HepG2 (cell line): ENCODE data around the gene EPN2. TPM values are rescaled to one million over a fixed set of nuclear protein-coding genes. Genes with fewer than 3 reads are reported as not detected.

Experiments used
- ATAC-seq: fragments of 200-7000 bp; cut with Tn5 transposase; 3 replicates; pipeline ENCODE4 v1.9.1; 2020; ENCODE audit warnings: mild to moderate bottlenecking, moderate library complexity
- BruUV-seq: library from RNA; stranded (reverse); fragments of 400-500 nt; replicated peaks from 2 replicates; lab custom pipeline; 2021; lab: Mats Ljungman, UMichigan
- CTCF ChIA-PET: fragments of 300-600 bp; formaldehyde crosslinking; extraction: SDS; loops from one replicate; lab custom pipeline; 2021; ENCODE audit warnings: low total read pairs, inconsistent platforms, low intra/inter-chr PET ratio; lab: Yijun Ruan, JAX
- POLR2A ChIA-PET: fragments of 350-600 bp; sonication (Branson Sonifier 250); formaldehyde crosslinking; loops from one replicate; lab custom pipeline; 2020; ENCODE audit warnings: antibody characterized with exemption, inconsistent platforms; lab: Yijun Ruan, JAX
- DNase-seq: peaks from one replicate; pipeline ENCODE4 v3.0.0-alpha.2; 2015; ENCODE audit warnings: low spot score
- FAIRE-seq: peaks from 3 replicates; lab custom pipeline; 2011; peaks lifted over from hg19 to GRCh38; lab: Jason Lieb, UNC
- H2AFZ ChIP-seq: one replicate; pipeline ENCODE4 v1.6.1; 2011; ENCODE audit warnings: low read length, inconsistent platforms
- H3K27ac ChIP-seq: fragments of 300-600 bp; 3 replicates; pipeline ENCODE4 v1.8.0; 2011; ENCODE audit warnings: mixed run types, mild to moderate bottlenecking, mixed read lengths, low read length, inconsistent platforms; ENCODE audit not compliant: insufficient read depth; ENCODE audit errors: extremely low read length
- H3K27me3 ChIP-seq, 2 experiments: fragments of 200-600 bp in 1 of 2; 2 replicates in 1 of 2; 3 replicates in 1 of 2; pipeline versions ENCODE4 v1.6.0 to v1.8.0; 2011; ENCODE audit warnings: low read length in 2 of 2, mild to moderate bottlenecking in 2 of 2, moderate library complexity in 2 of 2, inconsistent platforms in 1 of 2; ENCODE audit not compliant: insufficient read depth in 2 of 2, control insufficient read depth in 1 of 2
- H3K36me3 ChIP-seq, 2 experiments: fragments of 200-600 bp in 1 of 2; replicated peaks in 1 of 2; 2 replicates in 1 of 2; 3 replicates in 1 of 2; pipeline versions ENCODE4 v1.5.1 to v1.8.0; 2011; ENCODE audit warnings: low read length in 2 of 2, inconsistent platforms in 1 of 2; ENCODE audit not compliant: insufficient read depth in 2 of 2, control insufficient read depth in 1 of 2
- H3K4me1 ChIP-seq: 2 replicates; pipeline ENCODE4 v1.5.1; 2012; ENCODE audit warnings: low read length, inconsistent platforms; ENCODE audit not compliant: insufficient read depth
- H3K4me2 ChIP-seq: 2 replicates; pipeline ENCODE4 v1.6.0; 2011; ENCODE audit warnings: low read depth, low read length, inconsistent platforms
- H3K4me3 ChIP-seq, 3 experiments: fragments of 200-600 bp in 1 of 3; sonication (generic), shearing (Covaris generic) in 1 of 3; replicated peaks in 1 of 3; 2 replicates each; pipeline ENCODE4 v1.5.1; 2011 to 2016; ENCODE audit warnings: low read length in 3 of 3, inconsistent platforms in 2 of 3, low read depth in 2 of 3, mild to moderate bottlenecking in 2 of 3, control low read depth in 1 of 3, mixed read lengths in 1 of 3; ENCODE audit not compliant: insufficient read depth in 1 of 3
- H3K79me2 ChIP-seq: one replicate; pipeline ENCODE4 v1.6.1; 2011; ENCODE audit warnings: low read length, inconsistent platforms; ENCODE audit not compliant: insufficient read depth
- H3K9ac ChIP-seq: 2 replicates; pipeline ENCODE4 v1.6.0; 2011; ENCODE audit warnings: mild to moderate bottlenecking, low read depth, low read length, inconsistent platforms; ENCODE audit not compliant: insufficient read depth
- H3K9me3 ChIP-seq: 2 replicates; pipeline ENCODE4 v1.5.1; 2012; ENCODE audit warnings: mild to moderate bottlenecking, low read length
- H4K20me1 ChIP-seq: 2 replicates; pipeline ENCODE4 v1.6.0; 2011; ENCODE audit warnings: inconsistent platforms, mild to moderate bottlenecking, low read length, moderate library complexity; ENCODE audit not compliant: insufficient read depth
- CBX1 ChIP-seq: IDR thresholded peaks from one replicate; pipeline ENCODE4 v1.6.1; 2016; ENCODE audit warnings: antibody characterized with exemption, low read depth
- CHD2 ChIP-seq: IDR thresholded peaks from 2 replicates; pipeline ENCODE4 v1.6.1; 2011; ENCODE audit warnings: low read depth, low read length, improper control_type of control experiment
- DNMT3B ChIP-seq: conservative IDR thresholded peaks from 2 replicates; pipeline ENCODE4 v1.6.1; 2016; ENCODE audit warnings: missing biosample characterization, control low read depth
- FOXC1 ChIP-seq: sonication (generic); formaldehyde crosslinking; IDR thresholded peaks from 2 replicates; pipeline ENCODE4 v1.8.0; 2022; ENCODE audit warnings: mild to moderate bottlenecking, missing genetic modification reagents, borderline replicate concordance
- HMGA1 ChIP-seq: sonication (generic); formaldehyde crosslinking; conservative IDR thresholded peaks from 2 replicates; pipeline ENCODE4 v1.4.0; 2020; ENCODE audit warnings: missing genetic modification reagents
- JARID2 ChIP-seq: sonication (generic); formaldehyde crosslinking; IDR thresholded peaks from 2 replicates; pipeline ENCODE4 v1.8.1; 2023; ENCODE audit warnings: missing genetic modification reagents, inconsistent platforms; ENCODE audit not compliant: insufficient replicate concordance
- KAT2B ChIP-seq: fragments of 150-350 bp; IDR thresholded peaks from 2 replicates; pipeline ENCODE4 v1.6.1; 2014; ENCODE audit warnings: low read depth, low read length, borderline replicate concordance
- MEIS1 ChIP-seq: sonication (generic); formaldehyde crosslinking; IDR thresholded peaks from 2 replicates; pipeline ENCODE4 v1.9.0; 2021; ENCODE audit warnings: mild to moderate bottlenecking, missing genetic modification reagents, moderate library complexity, borderline replicate concordance
- RFXAP ChIP-seq: sonication (generic); formaldehyde crosslinking; IDR thresholded peaks from 2 replicates; pipeline ENCODE4 v1.4.0; 2020; ENCODE audit warnings: missing genetic modification reagents, borderline replicate concordance
- ZFP91 ChIP-seq: sonication (generic); formaldehyde crosslinking; IDR thresholded peaks from 2 replicates; pipeline ENCODE4 v1.9.0; 2022; ENCODE audit warnings: missing genetic modification reagents, mild to moderate bottlenecking, borderline replicate concordance
- ZNF33A ChIP-seq: sonication (generic); formaldehyde crosslinking; IDR thresholded peaks from 2 replicates; pipeline ENCODE4 v1.5.1; 2020; ENCODE audit warnings: missing genetic modification reagents, mild to moderate bottlenecking, moderate library complexity, borderline replicate concordance
- ZNF501 ChIP-seq: sonication (generic); formaldehyde crosslinking; IDR thresholded peaks from 2 replicates; pipeline ENCODE4 v1.5.1; 2020; ENCODE audit warnings: mild to moderate bottlenecking, moderate library complexity, missing genetic modification reagents
- ZNF691 ChIP-seq: sonication (generic); formaldehyde crosslinking; IDR thresholded peaks from 2 replicates; pipeline ENCODE4 v1.4.0; 2020; ENCODE audit warnings: missing genetic modification reagents, low read depth, mild to moderate bottlenecking, borderline replicate concordance
- WGBS: methylation state at CpG from one replicate; pipeline ENCODE4 v1.1.6; 2017; ENCODE audit warnings: low lambda C conversion rate; 5-methylcytosine and 5-hydroxymethylcytosine counted together
- in situ Hi-C: cut with HindIII; loops from 2 replicates; pipeline ENCODE4 v1.10.0; 2017; ENCODE audit warnings: low pct_unique_long_range_greater_than_20kb; ENCODE audit not compliant: extremely low pct_ligation_motif_present
- intact Hi-C: fragments of 100-400 bp; cut with micrococcal nuclease; formaldehyde crosslinking; loops from one replicate; pipeline ENCODE4 v1.10.0; 2022; ENCODE audit not compliant: unreplicated experiment
- polyA plus RNA-seq, 8 experiments: library from polyadenylated mRNA; depleted of rRNA in 3 of 8; stranded (reverse) in 7 of 8; unstranded in 1 of 8; fragments of >200 nt; fragmentation: Illumina TruSeq in 4 of 8; extraction: Trizol in 4 of 8; gene quantifications; 2 replicates each; pipeline versions ENCODE4 v1.2.1 to v1.2.3, GENCODE V29; 2011 to 2016; ENCODE audit warnings: low read depth in 4 of 8, missing spikeins in 1 of 8, mixed read lengths in 1 of 8; ENCODE audit not compliant: insufficient read depth in 1 of 8
- total RNA-seq, 5 experiments: library from RNA; depleted of rRNA; stranded (reverse); fragments of >200 nt; fragmentation: Illumina TruSeq; extraction: Trizol; gene quantifications; 2 replicates each; pipeline ENCODE4 v1.2.3, GENCODE V29; 2016; ENCODE audit warnings: low read depth in 1 of 5

Gene EPN2
- total and polyA plus RNA-seq, 2 of the 13 experiments (the other 11 are each of a cell fraction or from before 2014, with no cell fraction given) = 7.8 to 19.2 TPM

DNA sequence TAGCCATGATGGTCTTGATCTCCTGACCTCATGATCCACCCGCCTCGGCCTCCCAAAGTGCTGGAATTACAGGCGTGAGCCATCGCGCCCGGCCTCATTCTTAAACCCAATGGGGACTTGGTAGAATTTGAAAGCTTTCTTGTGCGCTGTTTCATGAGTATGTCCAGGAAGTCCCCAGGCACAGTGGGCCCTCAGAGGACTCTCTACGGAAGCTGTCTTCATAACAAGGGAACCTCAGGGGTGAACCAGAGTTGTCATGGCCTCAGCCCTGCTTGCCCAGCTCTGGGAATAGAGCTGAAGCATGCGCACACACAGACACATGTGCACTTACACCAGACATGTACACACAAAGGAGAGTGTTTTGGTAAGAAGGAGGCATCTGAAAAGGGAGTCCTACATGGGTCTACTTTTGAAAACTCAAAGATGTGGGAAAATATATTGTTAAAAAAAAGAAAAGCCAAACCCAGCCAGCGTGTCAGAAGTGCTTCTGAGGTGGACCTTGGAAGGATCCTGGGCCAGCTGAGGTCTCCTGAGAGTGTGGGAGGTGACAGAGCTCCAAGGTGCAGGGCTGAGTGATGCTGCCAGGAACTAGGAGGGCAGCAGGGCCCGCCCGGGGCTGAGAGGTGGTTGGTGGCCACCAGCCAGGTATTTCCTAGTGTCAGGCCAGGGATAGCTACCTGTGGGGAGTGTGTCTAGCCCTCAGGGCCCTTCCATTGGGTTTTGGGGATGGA, 54.6 kb downstream of the EPN2 start:
- no peak for DNase-seq
- H4K20me1 ChIP-seq = 0 out of 2 replicates have a peak, but pooled peaks cover 2% of the 10 kb centered on the region
- H3K79me2 ChIP-seq = no peaks in the 10 kb centered on the region
- peaks cover 7% of the 10 kb centered on the region; the same call in 1 of the 2 replicates for H3K4me1 ChIP-seq
- H3K27me3 ChIP-seq = no peaks in the 10 kb centered on the region
- intact Hi-C loops = no loop called here
- no peak overlapping the region for H3K4me3 ChIP-seq
- no peak overlapping the region for H2AFZ ChIP-seq
- 95% methylated on average over 12 of the region's 12 CpGs for WGBS
- no peak for FAIRE-seq
- ChIA-PET CTCF (no interaction called here), POLR2A (no interaction called here)
- no TSS peak for BruUV-seq
- H3K9me3 ChIP-seq = no peaks in the 10 kb centered on the region
- no peak overlapping the region for H3K9ac ChIP-seq
- H3K4me2 ChIP-seq = no peak overlapping the region
- no peak overlapping the region for H3K27ac ChIP-seq
- in situ Hi-C loops = no loop called here
- ATAC-seq = no peak
- TF ChIP-seq ZNF501 (CRISPR knock-in tag) (no peak), HMGA1 (no peak), CBX1 (no peak), ZNF33A (CRISPR knock-in tag) (no peak), RFXAP (CRISPR knock-in tag) (no peak), FOXC1 (no peak), ZNF691 (no peak)
- no peaks in the 10 kb centered on the region; a peak in 3 of 5 replicates for H3K36me3 ChIP-seq

DNA sequence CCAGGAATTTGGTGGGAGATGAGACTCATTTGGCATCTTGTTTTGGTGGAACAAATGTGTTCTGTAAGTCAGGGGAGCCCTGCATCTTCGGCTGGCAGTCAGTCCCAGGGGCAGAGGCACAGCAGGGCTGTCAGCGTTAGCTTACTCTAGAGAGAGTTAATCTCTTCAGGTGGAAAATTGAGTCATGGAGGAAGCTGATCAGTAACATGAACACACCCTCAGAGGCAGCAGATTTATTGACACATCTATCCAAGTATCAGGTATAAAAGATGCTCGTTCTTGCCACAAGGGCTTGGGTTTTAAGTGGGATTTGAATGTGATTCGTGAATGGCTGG, 55.2 kb downstream of the EPN2 start:
- intact Hi-C loops = no loop called here
- no peak for FAIRE-seq

More for the DNA sequence above, 55.2 kb downstream of the EPN2 start:
- in situ Hi-C loops = no loop called here
- Histone ChIP-seq H3K9ac (no peak overlapping the region), H3K27ac (no peak overlapping the region), H3K9me3 (no peaks in the 10 kb centered on the region), H3K4me3 (no peak overlapping the region), H4K20me1 (0 out of 2 replicates have a peak, but pooled peaks cover 2% of the 10 kb centered on the region), H3K79me2 (no peaks in the 10 kb centered on the region), H2AFZ (no peak overlapping the region), H3K36me3 (no peaks in the 10 kb centered on the region; a peak in 3 of 5 replicates), H3K4me1 (peaks cover 7% of the 10 kb centered on the region; the same call in 1 of the 2 replicates), H3K4me2 (no peak overlapping the region), H3K27me3 (no peaks in the 10 kb centered on the region)
- 96% methylated on average over 4 of the region's 4 CpGs for WGBS
- no TSS peak for BruUV-seq
- ChIA-PET POLR2A (no interaction called here), CTCF (no interaction called here)
- DNase-seq = no peak
- ATAC-seq = no peak
- TF ChIP-seq DNMT3B (CRISPR knock-in tag) (no peak), ZFP91 (CRISPR knock-in tag) (no peak), CHD2 (no peak), KAT2B (no peak), MEIS1 (no peak), JARID2 (no peak)
